Fibroblast of lung (primary cell): Measurements from ENCODE around the gene GOLM1.

Source experiments
- CTCF ChIP-seq, 2 donors: IDR thresholded peaks in 1 of 2; conservative IDR thresholded peaks in 1 of 2; 1 replicate in 1 of 2; 2 replicates in 1 of 2; pipeline ENCODE4 v1.5.1; 2011 to 2012; ENCODE audit warnings: low read length in 2 of 2, control low read depth in 1 of 2, inconsistent platforms in 1 of 2, low read depth in 1 of 2, mild to moderate bottlenecking in 1 of 2
- EZH2 ChIP-seq: IDR thresholded peaks from 2 replicates; pipeline ENCODE4 v1.5.1; 2012; ENCODE audit warnings: low read length, control low read depth, mild to moderate bottlenecking; ENCODE audit errors: missing control alignments

GRCh38 chr9:86009133-86009532 lies 90.2 kb downstream of the GOLM1 start:
- TF ChIP-seq CTCF (conservative IDR thresholded peaks at IDR 0.05 in 1 of 2, IDR thresholded peaks at IDR 0.05 in 1 of 2; ENCODE audit: low read depth in 1 of 2, low read length in 2 of 2) (no peak), EZH2 (no peak)
